ENCODE data around the gene CFDP1. TPM values are rescaled to one million over a fixed set of nuclear protein-coding genes. Genes with fewer than 3 reads are reported as not detected.
A peak's percentile ranks its signal among the peaks of the same experiment; 100 is the strongest.

The CFDP1 gene
- total and polyA plus RNA-seq, 2 of the 13 experiments (the other 11 are each of a cell fraction or from before 2014, with no cell fraction given) = 78.6 to 153 TPM

- TF ChIP-seq LRRFIP1 (CRISPR knock-in tag; conservative IDR thresholded peaks at IDR 0.05) = no peak
- no peak for TF ChIP-seq ZHX1 (CRISPR knock-in tag; IDR thresholded peaks at IDR 0.05; ENCODE audit: low read depth)
- TF ChIP-seq GATAD1 (CRISPR knock-in tag; IDR thresholded peaks at IDR 0.05) = peak; percentile 43; the same call in 1 of the 2 replicates
- TF ChIP-seq ERF (CRISPR knock-in tag; IDR thresholded peaks at IDR 0.05) = 0 out of 2 replicates have a peak, but pooled peaks have one; percentile 30
- peak; percentile 77 for TF ChIP-seq RAD21 (CRISPR knock-in tag; IDR thresholded peaks at IDR 0.05)
- TF ChIP-seq ATF3 (CRISPR knock-in tag; IDR thresholded peaks at IDR 0.05) = 0 out of 2 replicates have a peak, but pooled peaks have one; percentile 32
- TF ChIP-seq FOXA3 (CRISPR knock-in tag; IDR thresholded peaks at IDR 0.05) = 0 out of 2 replicates have a peak, but pooled peaks have one; percentile 6
- TF ChIP-seq ZNF331 (CRISPR knock-in tag; IDR thresholded peaks at IDR 0.05) = peak; percentile 23; the same call in 1 of the 2 replicates
- peak; percentile 52; the same call in 1 of the 2 replicates for TF ChIP-seq SMAD3 (CRISPR knock-in tag; IDR thresholded peaks at IDR 0.05)
- TF ChIP-seq HIVEP1 (CRISPR knock-in tag; IDR thresholded peaks at IDR 0.05) = no peak
- TF ChIP-seq ZNF274 (CRISPR knock-in tag; IDR thresholded peaks at IDR 0.05) = 0 out of 2 replicates have a peak, but pooled peaks have one; percentile 42
- TF ChIP-seq TFDP2 (CRISPR knock-in tag; IDR thresholded peaks at IDR 0.05) = no peak
- 0 out of 2 replicates have a peak, but pooled peaks have one; percentile 39 for TF ChIP-seq ZNF639 (CRISPR knock-in tag; conservative IDR thresholded peaks at IDR 0.05)
- no peak for TF ChIP-seq ZNF136 (CRISPR knock-in tag; IDR thresholded peaks at IDR 0.05; ENCODE audit: low read depth)
- TF ChIP-seq CERS6 (CRISPR knock-in tag; IDR thresholded peaks at IDR 0.05) = no peak
- TF ChIP-seq ATM (IDR thresholded peaks at IDR 0.05; ENCODE audit: borderline replicate concordance) = no peak
- TF ChIP-seq PAX8 (CRISPR knock-in tag; IDR thresholded peaks at IDR 0.05; ENCODE audit: borderline replicate concordance) = 0 out of 2 replicates have a peak, but pooled peaks have one; percentile 52
- TF ChIP-seq FOXO1 (CRISPR knock-in tag; IDR thresholded peaks at IDR 0.05) = 0 out of 2 replicates have a peak, but pooled peaks have one; percentile 44
- no peak for TF ChIP-seq CREM (IDR thresholded peaks at IDR 0.05)
- no peak for TF ChIP-seq CREM (CRISPR knock-in tag; IDR thresholded peaks at IDR 0.05)
Observed at GRCh38 chr16:75471723-75472633, 38.7 kb upstream of the CFDP1 start (continued).

All from HepG2 (cell line).